GM18499 (cell line): ENCODE measurements around the gene UVRAG.

Experiments
- ATAC-seq: cut with Tn5 transposase; IDR thresholded peaks from one replicate; pipeline ENCODE4 v1.9.1; 2021; ENCODE audit warnings: moderate number of reproducible peaks; ENCODE audit not compliant: insufficient read depth, unreplicated experiment

Gene UVRAG

GRCh38 chr11:76086743-76087635 lies 272.0 kb downstream of the UVRAG start:
- no peak for ATAC-seq

GRCh38 chr11:76087749-76088148 lies 272.7 kb downstream of the UVRAG start:
- no peak for ATAC-seq

GRCh38 chr11:76088511-76088910 lies 273.5 kb downstream of the UVRAG start:
- no peak for ATAC-seq

- no peak for ATAC-seq
Observed at GRCh38 chr11:76090174-76090573, 275.2 kb downstream of the UVRAG start.

GRCh38 chr11:76090821-76091220 lies 275.8 kb downstream of the UVRAG start:
- ATAC-seq, result no peak

- no peak for ATAC-seq
Observed at GRCh38 chr11:76094740-76095139, 279.7 kb downstream of the UVRAG start.

- no peak for ATAC-seq
Observed at GRCh38 chr11:76095891-76096290, 280.9 kb downstream of the UVRAG start.

- no peak for ATAC-seq
Observed at GRCh38 chr11:76096552-76096951, 281.5 kb downstream of the UVRAG start.

GRCh38 chr11:76102802-76103201 lies 287.8 kb downstream of the UVRAG start:
- no peak for ATAC-seq

- ATAC-seq, result no peak
Observed at GRCh38 chr11:76103460-76103859, 288.4 kb downstream of the UVRAG start.

GRCh38 chr11:76104285-76104684 lies 289.3 kb downstream of the UVRAG start:
- no peak for ATAC-seq

- ATAC-seq, result no peak
Observed at GRCh38 chr11:76105637-76106036, 290.6 kb downstream of the UVRAG start.

GRCh38 chr11:76107971-76108370 lies 293.0 kb downstream of the UVRAG start:
- ATAC-seq, result no peak

GRCh38 chr11:76114238-76114637 lies 299.2 kb downstream of the UVRAG start:
- ATAC-seq, result no peak

GRCh38 chr11:76115555-76115954 lies 300.5 kb downstream of the UVRAG start:
- ATAC-seq, result no peak

GRCh38 chr11:76119032-76119431 lies 304.0 kb downstream of the UVRAG start:
- no peak for ATAC-seq

- no peak for ATAC-seq
Observed at GRCh38 chr11:76119779-76120178, 304.8 kb downstream of the UVRAG start.

GRCh38 chr11:76120513-76121101 lies 305.6 kb downstream of the UVRAG start:
- ATAC-seq, result no peak

GRCh38 chr11:76123248-76123647 lies 308.2 kb downstream of the UVRAG start:
- no peak for ATAC-seq

- ATAC-seq, result no peak
Observed at GRCh38 chr11:76124905-76125770, 310.1 kb downstream of the UVRAG start.

GRCh38 chr11:76129729-76130128 lies 314.7 kb downstream of the UVRAG start:
- no peak for ATAC-seq
